Left ventricle myocardium inferior (tissue), 1 donor: ENCODE results near the gene ZNF335. TPM values are rescaled to one million over a fixed set of nuclear protein-coding genes. Genes with fewer than 3 reads are reported as not detected.
"Not testable (repeated sequence)": the region's sequence is repeated elsewhere in the genome, so short reads cannot be mapped to it uniquely, and the experiment has no call there.

Source experiments
- DNase-seq: peaks from one replicate; pipeline ENCODE4 v3.0.0-alpha.2; 2020
- H3K27ac ChIP-seq: fragments of 200-600 bp; replicated peaks from 2 replicates; pipeline ENCODE4 v1.8.0; 2021
- H3K27me3 ChIP-seq: fragments of 200-600 bp; 2 replicates; pipeline ENCODE4 v1.8.0; 2021; ENCODE audit warnings: low read depth
- H3K36me3 ChIP-seq: fragments of 200-600 bp; 2 replicates; pipeline ENCODE4 v1.8.0; 2021
- H3K4me1 ChIP-seq: fragments of 200-600 bp; 2 replicates; pipeline ENCODE4 v1.8.0; 2021
- H3K4me3 ChIP-seq: fragments of 200-600 bp; 2 replicates; pipeline ENCODE4 v1.8.0; 2021; ENCODE audit warnings: mild to moderate bottlenecking, moderate library complexity
- H3K9me3 ChIP-seq: fragments of 200-600 bp; replicated peaks from 2 replicates; pipeline ENCODE4 v1.8.0; 2021
- CTCF ChIP-seq: fragments of 200-600 bp; IDR thresholded peaks from 2 replicates; pipeline ENCODE4 v1.8.0; 2021; ENCODE audit warnings: antibody characterized with exemption, mild to moderate bottlenecking, borderline replicate concordance
- intact Hi-C: fragments of 100-400 bp; cut with micrococcal nuclease; formaldehyde crosslinking; loops from one replicate; pipeline ENCODE4 v1.11.0; 2022
- total RNA-seq: library from RNA; stranded (reverse); fragmentation: NEBNext Ultra II Directional; extraction: Animal tissue kit (Norgen Biotek cat#: 25700); gene quantifications from one replicate; pipeline ENCODE4 v1.2.1, GENCODE V29; 2021
- donor health status: DM: no; HTN: yes; CAD: no; lungs with severe emphysema.

Gene ZNF335
- total RNA-seq, 1 donor from 2014 or later: 8.1 TPM

GRCh38 chr20:45993197-45993951 is 21.4 kb upstream of the ZNF335 start:
- Histone ChIP-seq H3K27ac (no peak overlapping the region), H3K27me3 (peaks cover 96% of the 10 kb centered on the region), H3K4me1 (no peaks in the 10 kb centered on the region), H3K4me3 (no peak overlapping the region), H3K36me3 (no peaks in the 10 kb centered on the region), H3K9me3 (no peaks in the 10 kb centered on the region)
- intact Hi-C loops: no loop called here
- DNase-seq: no peak
- TF ChIP-seq CTCF: no peak

- H3K27me3 ChIP-seq: peaks cover 92% of the 10 kb centered on the region
- H3K4me3 ChIP-seq: no peak overlapping the region
- H3K36me3 ChIP-seq: no peaks in the 10 kb centered on the region
- H3K9me3 ChIP-seq: no peaks in the 10 kb centered on the region
- intact Hi-C loops: no loop called here
- H3K4me1 ChIP-seq: no peaks in the 10 kb centered on the region
- no peak overlapping the region for H3K27ac ChIP-seq
- DNase-seq: no peak
- no peak for TF ChIP-seq CTCF
Observed at GRCh38 chr20:45991616-45992015, 19.6 kb upstream of the ZNF335 start.

- intact Hi-C loops, H3K36me3 ChIP-seq, DNase-seq, H3K4me1 ChIP-seq, H3K9me3 ChIP-seq, H3K4me3 ChIP-seq, H3K27ac ChIP-seq: not testable (repeated sequence)
- H3K27me3 ChIP-seq: peaks cover 72% of the 10 kb centered on the region
Observed at GRCh38 chr20:45988830-45989229, 16.8 kb upstream of the ZNF335 start.

GRCh38 chr20:45987108-45987780 is 15.2 kb upstream of the ZNF335 start:
- H3K27me3 ChIP-seq: peaks cover 70% of the 10 kb centered on the region
- H3K4me3 ChIP-seq: no peak overlapping the region
- intact Hi-C loops: no loop called here
- TF ChIP-seq CTCF: peak; percentile 84
- H3K27ac ChIP-seq: no peak overlapping the region
- H3K36me3 ChIP-seq: no peaks in the 10 kb centered on the region
- no peaks in the 10 kb centered on the region for H3K4me1 ChIP-seq
- DNase-seq: peak; percentile 68
- no peaks in the 10 kb centered on the region for H3K9me3 ChIP-seq

GRCh38 chr20:45985573-45985972 is 13.6 kb upstream of the ZNF335 start:
- no peak for DNase-seq
- Histone ChIP-seq H3K4me3 (no peak overlapping the region), H3K9me3 (no peaks in the 10 kb centered on the region), H3K27me3 (peaks cover 69% of the 10 kb centered on the region), H3K27ac (no peak overlapping the region), H3K36me3 (no peaks in the 10 kb centered on the region), H3K4me1 (no peaks in the 10 kb centered on the region)
- intact Hi-C loops: no loop called here
- TF ChIP-seq CTCF: no peak

- DNase-seq: no peak
- no peak overlapping the region for H3K27ac ChIP-seq
- no peak for TF ChIP-seq CTCF
- H3K4me3 ChIP-seq: no peak overlapping the region
- intact Hi-C loops: no loop called here
- H3K27me3 ChIP-seq: peaks cover 50% of the 10 kb centered on the region
- no peaks in the 10 kb centered on the region for H3K36me3 ChIP-seq
- H3K4me1 ChIP-seq: no peaks in the 10 kb centered on the region
- no peaks in the 10 kb centered on the region for H3K9me3 ChIP-seq
Observed at GRCh38 chr20:45983279-45983743, 11.3 kb upstream of the ZNF335 start.
